ENCODE measurements around the gene IL6. TPM values are rescaled to one million over a fixed set of nuclear protein-coding genes. Genes with fewer than 3 reads are reported as not detected.
"Not testable (repeated sequence)": the region's sequence is repeated elsewhere in the genome, so short reads cannot be mapped to it uniquely, and the experiment has no call there.

IL6 gene
- total RNA-seq, 1 donor = 52.8 TPM

DNA sequence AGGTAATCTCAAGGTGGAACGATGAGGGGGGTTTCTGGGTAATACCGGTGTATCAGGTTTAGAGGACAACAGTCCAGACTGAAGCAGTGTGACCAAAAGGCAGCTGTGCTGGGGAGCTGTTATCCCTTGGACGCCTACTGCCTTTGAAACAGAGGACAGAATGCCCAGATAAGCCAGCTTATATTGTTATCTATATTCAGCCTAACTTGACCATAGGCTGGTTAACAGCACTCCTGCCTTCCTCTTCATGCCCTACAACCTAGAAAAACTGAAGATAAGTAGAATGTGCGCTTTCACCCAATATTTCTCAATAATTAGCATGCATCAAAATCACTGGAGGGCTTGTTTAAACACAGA lies 44.9 kb downstream of the IL6 start:
- H3K79me2 ChIP-seq (ENCODE audit: insufficient read depth, low read length) = no peaks in the 10 kb centered on the region
- H3K4me2 ChIP-seq (ENCODE audit: insufficient read depth, low read length) = no peak overlapping the region
- no peaks in the 10 kb centered on the region for H3K4me1 ChIP-seq (ENCODE audit: insufficient read depth, low read length)
- no peaks in the 10 kb centered on the region for H3K27me3 ChIP-seq (ENCODE audit: insufficient read depth, low read length)
- no peaks in the 10 kb centered on the region for H4K20me1 ChIP-seq (ENCODE audit: insufficient read depth, low read length)
- TF ChIP-seq, protein P1, sequence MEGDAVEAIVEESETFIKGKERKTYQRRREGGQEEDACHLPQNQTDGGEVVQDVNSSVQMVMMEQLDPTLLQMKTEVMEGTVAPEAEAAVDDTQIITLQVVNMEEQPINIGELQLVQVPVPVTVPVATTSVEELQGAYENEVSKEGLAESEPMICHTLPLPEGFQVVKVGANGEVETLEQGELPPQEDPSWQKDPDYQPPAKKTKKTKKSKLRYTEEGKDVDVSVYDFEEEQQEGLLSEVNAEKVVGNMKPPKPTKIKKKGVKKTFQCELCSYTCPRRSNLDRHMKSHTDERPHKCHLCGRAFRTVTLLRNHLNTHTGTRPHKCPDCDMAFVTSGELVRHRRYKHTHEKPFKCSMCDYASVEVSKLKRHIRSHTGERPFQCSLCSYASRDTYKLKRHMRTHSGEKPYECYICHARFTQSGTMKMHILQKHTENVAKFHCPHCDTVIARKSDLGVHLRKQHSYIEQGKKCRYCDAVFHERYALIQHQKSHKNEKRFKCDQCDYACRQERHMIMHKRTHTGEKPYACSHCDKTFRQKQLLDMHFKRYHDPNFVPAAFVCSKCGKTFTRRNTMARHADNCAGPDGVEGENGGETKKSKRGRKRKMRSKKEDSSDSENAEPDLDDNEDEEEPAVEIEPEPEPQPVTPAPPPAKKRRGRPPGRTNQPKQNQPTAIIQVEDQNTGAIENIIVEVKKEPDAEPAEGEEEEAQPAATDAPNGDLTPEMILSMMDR (IDR thresholded peaks at IDR 0.05; ENCODE audit: extremely low read depth, low read depth, low read length) = no peak
- DNase-seq (ENCODE audit: insufficient read length, low spot score, missing footprints) = no peak
- H3K4me3 ChIP-seq (ENCODE audit: insufficient read depth, low read length) = no peak overlapping the region
- no peak overlapping the region for H3K27ac ChIP-seq (ENCODE audit: low read depth, low read length)
- H2AFZ ChIP-seq (ENCODE audit: low read length) = peak overlapping the region; percentile 44
- H3K9me3 ChIP-seq (ENCODE audit: low read depth, low read length) = no peaks in the 10 kb centered on the region
- H3K36me3 ChIP-seq (ENCODE audit: insufficient read depth, low read length) = no peaks in the 10 kb centered on the region

DNA sequence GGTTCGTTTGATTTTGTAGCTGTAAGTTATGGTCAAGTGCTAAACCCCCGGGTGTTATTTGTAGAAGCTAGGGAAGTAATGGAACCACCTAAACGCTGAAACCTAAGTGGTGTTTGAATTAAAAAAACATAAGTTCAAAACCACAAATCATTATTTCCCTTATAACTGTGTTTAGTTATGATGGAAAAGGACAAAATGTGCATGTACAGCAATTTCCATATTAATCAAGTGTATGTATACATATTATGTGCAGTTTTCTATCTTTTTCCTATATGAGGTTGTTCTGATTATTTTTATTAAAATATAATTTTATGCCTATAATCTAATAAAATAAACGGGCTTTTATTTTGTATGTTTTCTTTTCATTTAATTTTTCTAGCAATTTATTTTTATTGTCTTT lies 45.9 kb downstream of the IL6 start:
- Histone ChIP-seq H4K20me1 (ENCODE audit: insufficient read depth, low read length) (no peaks in the 10 kb centered on the region), H3K36me3 (ENCODE audit: insufficient read depth, low read length) (no peaks in the 10 kb centered on the region), H3K27me3 (ENCODE audit: insufficient read depth, low read length) (no peaks in the 10 kb centered on the region), H3K4me3 (ENCODE audit: insufficient read depth, low read length) (no peak overlapping the region), H3K27ac (ENCODE audit: low read depth, low read length) (no peak overlapping the region), H3K4me2 (ENCODE audit: insufficient read depth, low read length) (no peak overlapping the region), H3K9me3 (ENCODE audit: low read depth, low read length) (no peaks in the 10 kb centered on the region), H2AFZ (ENCODE audit: low read length) (no peak overlapping the region), H3K4me1 (ENCODE audit: insufficient read depth, low read length) (no peaks in the 10 kb centered on the region), H3K79me2 (ENCODE audit: insufficient read depth, low read length) (no peaks in the 10 kb centered on the region)
- TF ChIP-seq, protein P1 (IDR thresholded peaks at IDR 0.05; ENCODE audit: extremely low read depth, low read depth, low read length) = no peak
- no peak for DNase-seq (ENCODE audit: insufficient read length, low spot score, missing footprints)

DNA sequence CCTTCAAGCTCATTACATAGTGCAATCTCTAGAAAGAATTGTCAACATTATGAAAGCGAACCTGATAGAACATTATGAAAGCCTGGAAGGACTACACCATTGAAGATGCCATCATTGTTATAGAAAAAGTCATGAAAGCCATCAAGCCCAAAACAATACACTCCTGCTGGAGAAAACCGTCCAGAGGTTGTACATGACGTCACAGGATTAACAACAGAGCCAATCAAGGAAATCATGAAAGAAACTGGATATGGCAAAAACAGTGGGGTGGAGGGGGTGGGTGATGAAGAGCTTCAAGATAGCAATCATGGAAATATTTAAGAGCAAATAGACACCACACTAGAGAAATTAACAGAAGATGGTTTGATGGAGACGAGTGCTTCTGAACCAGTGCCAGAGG lies 50.0 kb downstream of the IL6 start:
- Histone ChIP-seq H3K4me2 (ENCODE audit: insufficient read depth, low read length) (no peak overlapping the region), H3K79me2 (ENCODE audit: insufficient read depth, low read length) (no peaks in the 10 kb centered on the region), H3K36me3 (ENCODE audit: insufficient read depth, low read length) (no peaks in the 10 kb centered on the region), H3K4me3 (ENCODE audit: insufficient read depth, low read length) (no peak overlapping the region), H2AFZ (ENCODE audit: low read length) (no peak overlapping the region), H3K27ac (ENCODE audit: low read depth, low read length) (no peak overlapping the region), H3K27me3 (ENCODE audit: insufficient read depth, low read length) (no peaks in the 10 kb centered on the region), H4K20me1 (ENCODE audit: insufficient read depth, low read length) (no peaks in the 10 kb centered on the region), H3K9me3 (ENCODE audit: low read depth, low read length) (no peaks in the 10 kb centered on the region), H3K4me1 (ENCODE audit: insufficient read depth, low read length) (peaks cover 26% of the 10 kb centered on the region)
- TF ChIP-seq, protein P1 (IDR thresholded peaks at IDR 0.05; ENCODE audit: extremely low read depth, low read depth, low read length) = no peak
- no peak for DNase-seq (ENCODE audit: insufficient read length, low spot score, missing footprints)

DNA sequence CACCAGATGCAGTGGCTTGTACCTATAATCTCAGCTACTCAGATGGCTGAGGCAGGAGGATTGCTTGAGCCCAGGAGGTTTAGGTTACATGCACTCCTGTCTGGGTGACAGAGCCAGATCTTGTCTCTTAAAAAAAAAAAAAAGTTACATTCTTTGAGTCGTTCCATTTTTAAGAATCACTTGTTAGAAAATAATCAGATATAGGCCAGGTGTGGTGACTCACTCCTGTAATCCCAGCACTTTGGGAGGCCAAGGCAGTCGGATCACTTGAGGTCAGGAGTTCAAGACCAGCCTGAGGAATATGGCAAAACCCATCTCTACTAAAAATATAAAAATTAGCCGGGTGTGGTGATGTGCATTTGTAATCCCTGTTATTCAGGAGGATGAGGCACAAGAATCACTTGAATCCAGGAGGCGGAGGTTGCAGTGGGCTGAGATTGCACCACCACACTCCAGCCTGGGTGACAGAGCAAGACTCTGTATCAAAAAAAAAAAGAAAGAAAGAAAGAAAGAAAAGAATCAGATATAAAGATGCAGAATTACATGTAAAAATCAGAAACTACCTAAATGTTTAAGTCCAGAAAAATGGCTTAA lies 52.8 kb downstream of the IL6 start:
- not testable (repeated sequence) for H3K9me3 ChIP-seq (ENCODE audit: low read depth, low read length); DNase-seq (ENCODE audit: insufficient read length, low spot score, missing footprints); H3K4me3 ChIP-seq (ENCODE audit: insufficient read depth, low read length); H3K27me3 ChIP-seq (ENCODE audit: insufficient read depth, low read length); H4K20me1 ChIP-seq (ENCODE audit: insufficient read depth, low read length); H3K79me2 ChIP-seq (ENCODE audit: insufficient read depth, low read length); H3K36me3 ChIP-seq (ENCODE audit: insufficient read depth, low read length); H3K4me2 ChIP-seq (ENCODE audit: insufficient read depth, low read length); H2AFZ ChIP-seq (ENCODE audit: low read length)
- Histone ChIP-seq H3K27ac (ENCODE audit: low read depth, low read length) (peak overlapping the region; percentile 78), H3K4me1 (ENCODE audit: insufficient read depth, low read length) (peaks cover 33% of the 10 kb centered on the region)
